Measurements from ENCODE around the gene PM20D1. TPM values are rescaled to one million over a fixed set of nuclear protein-coding genes. Genes with fewer than 3 reads are reported as not detected.

PM20D1 gene
- total and polyA plus RNA-seq, 2 donors (not counting 1 experiment from before 2014, with no cell fraction given) = not detected

DNA sequence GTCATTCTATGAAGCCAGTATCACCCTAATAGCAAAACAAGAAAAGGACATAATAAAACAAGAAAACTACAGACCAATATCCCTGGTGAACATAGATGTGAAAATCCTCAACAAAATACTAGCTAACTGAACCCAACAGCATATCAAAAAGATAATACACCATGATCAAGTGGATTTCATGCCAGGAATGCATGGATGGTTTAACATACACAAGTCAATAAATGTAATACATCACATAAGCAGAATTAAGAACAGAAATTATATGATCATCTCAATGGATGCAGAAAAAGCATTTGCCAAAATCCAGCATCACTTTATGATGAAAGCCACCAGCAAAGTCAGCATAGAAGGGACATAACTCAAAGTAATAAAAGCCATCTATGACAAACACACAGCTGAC is 6.5 kb upstream of the PM20D1 start:
- TF ChIP-seq, protein P1, sequence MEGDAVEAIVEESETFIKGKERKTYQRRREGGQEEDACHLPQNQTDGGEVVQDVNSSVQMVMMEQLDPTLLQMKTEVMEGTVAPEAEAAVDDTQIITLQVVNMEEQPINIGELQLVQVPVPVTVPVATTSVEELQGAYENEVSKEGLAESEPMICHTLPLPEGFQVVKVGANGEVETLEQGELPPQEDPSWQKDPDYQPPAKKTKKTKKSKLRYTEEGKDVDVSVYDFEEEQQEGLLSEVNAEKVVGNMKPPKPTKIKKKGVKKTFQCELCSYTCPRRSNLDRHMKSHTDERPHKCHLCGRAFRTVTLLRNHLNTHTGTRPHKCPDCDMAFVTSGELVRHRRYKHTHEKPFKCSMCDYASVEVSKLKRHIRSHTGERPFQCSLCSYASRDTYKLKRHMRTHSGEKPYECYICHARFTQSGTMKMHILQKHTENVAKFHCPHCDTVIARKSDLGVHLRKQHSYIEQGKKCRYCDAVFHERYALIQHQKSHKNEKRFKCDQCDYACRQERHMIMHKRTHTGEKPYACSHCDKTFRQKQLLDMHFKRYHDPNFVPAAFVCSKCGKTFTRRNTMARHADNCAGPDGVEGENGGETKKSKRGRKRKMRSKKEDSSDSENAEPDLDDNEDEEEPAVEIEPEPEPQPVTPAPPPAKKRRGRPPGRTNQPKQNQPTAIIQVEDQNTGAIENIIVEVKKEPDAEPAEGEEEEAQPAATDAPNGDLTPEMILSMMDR (conservative IDR thresholded peaks at IDR 0.05 in 1 of 2, IDR thresholded peaks at IDR 0.05 in 1 of 2; ENCODE audit: low read depth in 1 of 2, low read length in 2 of 2) = no peak
- TF ChIP-seq EZH2 (IDR thresholded peaks at IDR 0.05; ENCODE audit: low read length, missing control alignments) = no peak
- Histone ChIP-seq H4K20me1 (ENCODE audit: control insufficient read depth, extremely low read depth, insufficient read depth, low read length) (no peaks in the 10 kb centered on the region), H3K79me2 (ENCODE audit: control insufficient read depth, insufficient read depth, low read length) (no peaks in the 10 kb centered on the region), H3K36me3 (ENCODE audit: control insufficient read depth, insufficient read depth, low read length) (no peaks in the 10 kb centered on the region), H3K9me3 (ENCODE audit: control insufficient read depth, insufficient read depth, low read depth, low read length) (no peaks in the 10 kb centered on the region), H3K9ac (ENCODE audit: insufficient read depth, low read length) (no peak overlapping the region), H3K4me3 (replicated peaks in 1 of 4; ENCODE audit: control extremely low read depth in 1 of 4, insufficient read depth in 1 of 4, low read depth in 3 of 4, low read length in 4 of 4) (no peak overlapping the region), H3K27me3 (ENCODE audit: control insufficient read depth, insufficient read depth, low read length) (no peaks in the 10 kb centered on the region), H2AFZ (ENCODE audit: low read length) (no peak overlapping the region), H3K27ac (ENCODE audit: insufficient read depth, low read length) (no peak overlapping the region), H3K4me2 (ENCODE audit: extremely low read depth, insufficient read depth, low read length) (no peak overlapping the region), H3K4me1 (ENCODE audit: control insufficient read depth, extremely low read depth, insufficient read depth, low read length) (no peaks in the 10 kb centered on the region)
- no peak for DNase-seq (ENCODE audit: low read depth in 2 of 2)

DNA sequence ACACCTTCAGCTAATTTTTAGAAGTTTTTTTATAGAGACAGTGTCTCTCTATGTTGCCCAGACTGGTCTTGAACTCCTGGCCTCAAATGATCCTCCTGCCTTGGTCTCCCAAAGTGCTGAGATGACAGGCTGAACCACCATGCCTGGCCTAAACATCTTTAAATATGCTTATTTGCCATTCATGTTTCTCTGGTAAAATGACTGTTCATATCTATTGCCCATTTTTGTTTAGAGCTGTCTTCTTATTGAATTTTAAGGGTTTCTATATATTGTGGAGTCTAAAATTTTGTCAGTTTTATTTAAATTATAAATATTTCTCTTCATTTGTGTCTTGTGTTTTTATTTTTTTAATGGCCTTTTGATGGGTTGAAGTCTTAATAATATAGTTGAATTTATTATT is 3.0 kb upstream of the PM20D1 start:
- H3K79me2 ChIP-seq (ENCODE audit: control insufficient read depth, insufficient read depth, low read length) = no peaks in the 10 kb centered on the region
- H3K4me3 ChIP-seq (replicated peaks in 1 of 4; ENCODE audit: control extremely low read depth in 1 of 4, insufficient read depth in 1 of 4, low read depth in 3 of 4, low read length in 4 of 4) = no peak overlapping the region
- H3K27ac ChIP-seq (ENCODE audit: insufficient read depth, low read length) = no peak overlapping the region
- no peaks in the 10 kb centered on the region for H3K4me1 ChIP-seq (ENCODE audit: control insufficient read depth, extremely low read depth, insufficient read depth, low read length)
- H3K9me3 ChIP-seq (ENCODE audit: control insufficient read depth, insufficient read depth, low read depth, low read length) = no peaks in the 10 kb centered on the region
- TF ChIP-seq, protein P1 (conservative IDR thresholded peaks at IDR 0.05 in 1 of 2, IDR thresholded peaks at IDR 0.05 in 1 of 2; ENCODE audit: low read depth in 1 of 2, low read length in 2 of 2) = no peak
- no peak for TF ChIP-seq EZH2 (IDR thresholded peaks at IDR 0.05; ENCODE audit: low read length, missing control alignments)
- no peaks in the 10 kb centered on the region for H3K36me3 ChIP-seq (ENCODE audit: control insufficient read depth, insufficient read depth, low read length)
- H3K9ac ChIP-seq (ENCODE audit: insufficient read depth, low read length) = no peak overlapping the region
- H4K20me1 ChIP-seq (ENCODE audit: control insufficient read depth, extremely low read depth, insufficient read depth, low read length) = no peaks in the 10 kb centered on the region
- no peak overlapping the region for H2AFZ ChIP-seq (ENCODE audit: low read length)
- DNase-seq (ENCODE audit: low read depth in 2 of 2) = no peak
- H3K27me3 ChIP-seq (ENCODE audit: control insufficient read depth, insufficient read depth, low read length) = no peaks in the 10 kb centered on the region
- no peak overlapping the region for H3K4me2 ChIP-seq (ENCODE audit: extremely low read depth, insufficient read depth, low read length)

DNA sequence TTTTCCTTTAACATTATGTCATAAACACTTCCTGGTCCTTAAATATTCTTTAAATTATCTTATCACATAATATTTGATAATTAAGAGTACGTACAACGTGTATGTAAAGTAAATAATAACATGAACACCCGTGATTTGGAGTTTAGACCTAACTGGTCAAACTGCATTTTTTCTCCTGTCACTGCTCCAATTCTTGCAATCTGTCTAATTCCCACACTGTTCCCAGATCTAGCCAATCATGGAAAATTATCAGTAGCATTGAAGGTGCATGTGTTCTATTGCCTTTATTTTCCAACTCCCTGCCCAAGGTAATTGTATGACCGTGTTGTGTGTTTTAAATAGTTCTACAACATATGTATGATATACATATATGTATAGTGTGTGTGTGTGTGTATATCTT is 2.1 kb upstream of the PM20D1 start:
- Histone ChIP-seq H3K4me3 (replicated peaks in 1 of 4; ENCODE audit: control extremely low read depth in 1 of 4, insufficient read depth in 1 of 4, low read depth in 3 of 4, low read length in 4 of 4) (no peak overlapping the region), H2AFZ (ENCODE audit: low read length) (no peak overlapping the region), H3K27ac (ENCODE audit: insufficient read depth, low read length) (no peak overlapping the region), H4K20me1 (ENCODE audit: control insufficient read depth, extremely low read depth, insufficient read depth, low read length) (no peaks in the 10 kb centered on the region), H3K27me3 (ENCODE audit: control insufficient read depth, insufficient read depth, low read length) (no peaks in the 10 kb centered on the region), H3K4me1 (ENCODE audit: control insufficient read depth, extremely low read depth, insufficient read depth, low read length) (no peaks in the 10 kb centered on the region), H3K36me3 (ENCODE audit: control insufficient read depth, insufficient read depth, low read length) (no peaks in the 10 kb centered on the region), H3K9me3 (ENCODE audit: control insufficient read depth, insufficient read depth, low read depth, low read length) (no peaks in the 10 kb centered on the region), H3K9ac (ENCODE audit: insufficient read depth, low read length) (no peak overlapping the region), H3K79me2 (ENCODE audit: control insufficient read depth, insufficient read depth, low read length) (no peaks in the 10 kb centered on the region), H3K4me2 (ENCODE audit: extremely low read depth, insufficient read depth, low read length) (no peak overlapping the region)
- TF ChIP-seq, protein P1 (conservative IDR thresholded peaks at IDR 0.05 in 1 of 2, IDR thresholded peaks at IDR 0.05 in 1 of 2; ENCODE audit: low read depth in 1 of 2, low read length in 2 of 2) = no peak
- no peak for TF ChIP-seq EZH2 (IDR thresholded peaks at IDR 0.05; ENCODE audit: low read length, missing control alignments)
- DNase-seq (ENCODE audit: low read depth in 2 of 2) = no peak
